HepG2 (cell line): ENCODE results near the gene C14orf132.

Experiments
- CEBPB ChIP-seq: IDR thresholded peaks from 2 replicates; pipeline ENCODE4 v1.6.1; 2011; ENCODE audit warnings: low read depth, low read length, improper control_type of control experiment, borderline replicate concordance
- POLR2A ChIP-seq, 2 experiments: IDR thresholded peaks; 2 replicates each; pipeline ENCODE4 v1.6.1; 2011; ENCODE audit warnings: low read depth in 2 of 2, low read length in 2 of 2, mild to moderate bottlenecking in 1 of 2, moderate library complexity in 1 of 2; ENCODE audit not compliant: insufficient read depth in 1 of 2
- TF ChIP-seq, protein P1 (sequence below): IDR thresholded peaks from 2 replicates; pipeline ENCODE4 v1.6.1; 2012; ENCODE audit warnings: inconsistent platforms

DNA sequence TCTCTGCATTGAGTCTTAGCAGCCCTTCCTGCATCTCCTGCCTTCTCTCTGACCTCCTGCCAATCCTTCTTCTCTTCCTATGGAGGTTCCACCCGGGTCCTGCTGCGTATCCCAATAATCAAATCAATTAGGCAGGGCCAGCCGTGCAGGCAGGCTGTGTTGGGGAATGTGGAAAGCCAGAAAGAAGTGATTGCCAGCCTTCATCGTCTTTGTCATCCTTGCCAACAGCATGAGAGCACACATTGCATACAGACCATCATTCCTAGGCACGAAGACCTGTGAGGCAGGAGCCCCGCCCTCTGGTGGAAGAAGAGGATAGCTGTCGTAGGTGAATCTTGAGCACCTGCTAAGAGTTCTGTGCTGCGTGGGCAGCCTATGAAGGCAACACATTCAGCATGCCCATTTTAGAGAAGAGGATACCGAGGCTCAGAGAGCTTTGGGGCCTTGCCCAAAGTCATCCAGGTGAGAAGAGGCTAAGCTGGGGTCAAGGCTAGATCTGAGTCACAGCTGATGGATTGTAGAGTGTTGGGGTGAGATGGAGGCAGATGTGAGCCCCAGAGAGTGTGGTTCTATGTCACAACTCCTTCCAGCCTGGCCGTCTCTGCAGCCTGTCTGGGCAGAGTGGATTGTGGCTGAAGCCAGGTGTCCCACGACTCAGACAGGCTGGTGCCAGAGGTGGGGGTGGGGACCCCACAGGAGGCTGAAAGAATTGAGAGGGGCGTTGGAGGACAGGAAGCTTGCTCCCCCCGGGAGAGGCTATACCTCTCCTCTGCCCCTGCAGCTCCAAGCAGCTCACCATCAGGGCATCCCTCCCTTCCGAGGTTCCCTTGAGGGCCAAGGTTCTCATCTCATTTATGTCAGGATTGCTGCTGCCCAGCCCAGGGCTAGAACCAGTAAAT lies 12.7 kb downstream of the C14orf132 start:
- TF ChIP-seq, protein P1, sequence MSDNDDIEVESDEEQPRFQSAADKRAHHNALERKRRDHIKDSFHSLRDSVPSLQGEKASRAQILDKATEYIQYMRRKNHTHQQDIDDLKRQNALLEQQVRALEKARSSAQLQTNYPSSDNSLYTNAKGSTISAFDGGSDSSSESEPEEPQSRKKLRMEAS, result no peak
- TF ChIP-seq CEBPB (no peak), POLR2A (IDR thresholded peaks at IDR 0.05; ENCODE audit: insufficient read depth in 1 of 2, low read depth in 2 of 2, low read length in 2 of 2) (no peak)
